ENCODE results near the gene UBE2L5. TPM values are rescaled to one million over a fixed set of nuclear protein-coding genes. Genes with fewer than 3 reads are reported as not detected.

UBE2L5 gene
- total and polyA plus RNA-seq, 2 of the 13 experiments (the other 11 are each of a cell fraction or from before 2014, with no cell fraction given), result 0.13 TPM; not detected in 1

DNA sequence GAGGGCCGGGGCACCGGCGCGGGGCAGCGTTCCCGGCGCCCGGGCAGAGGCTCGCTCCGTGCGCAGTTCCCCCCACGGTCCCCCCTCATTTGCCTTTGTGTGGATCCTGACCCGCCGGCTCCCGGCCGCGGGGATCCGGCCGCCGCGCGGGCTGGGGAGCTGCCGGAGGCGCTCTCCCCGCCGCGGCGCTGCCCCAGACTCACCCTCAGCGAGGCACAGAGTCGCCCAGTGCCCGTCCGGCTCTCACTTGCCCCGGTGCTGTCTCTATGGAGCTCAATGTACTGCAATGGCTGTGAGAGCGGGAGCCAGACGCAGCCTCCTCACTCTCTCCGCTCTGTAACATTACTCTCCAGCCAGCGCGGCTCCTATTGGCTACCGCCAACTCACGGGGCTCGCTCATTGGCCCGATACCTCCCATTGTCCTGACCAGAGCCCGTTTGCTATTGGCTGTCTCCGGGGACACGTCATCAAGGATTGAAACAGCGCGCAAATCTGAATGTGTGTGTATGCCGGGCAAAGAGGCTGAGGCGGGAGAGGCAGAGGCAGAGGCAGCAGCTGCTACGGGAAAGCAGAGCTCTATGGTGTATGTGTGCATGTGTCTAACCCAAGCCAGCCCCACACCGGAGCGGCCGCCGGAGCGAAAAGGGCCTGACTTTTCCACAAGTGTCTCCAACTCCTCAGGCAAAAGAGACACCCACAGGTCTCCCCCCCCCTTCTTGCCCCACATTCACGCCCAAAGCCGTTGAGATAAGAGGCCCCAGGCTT lies 43.5 kb downstream of the UBE2L5 start, which contains the start of gene HMGB1 (continued):
- TF ChIP-seq BRD4 (CRISPR knock-in tag; IDR thresholded peaks at IDR 0.05) (peak; percentile 62; the same call in 1 of the 2 replicates), ZNF451 (CRISPR knock-in tag; IDR thresholded peaks at IDR 0.05) (no peak), MIER3 (CRISPR knock-in tag; IDR thresholded peaks at IDR 0.05; ENCODE audit: borderline replicate concordance) (no peak), ZSCAN30 (CRISPR knock-in tag; IDR thresholded peaks at IDR 0.05) (no peak), ATF2 (CRISPR knock-in tag; IDR thresholded peaks at IDR 0.05) (no peak), ZNF547 (CRISPR knock-in tag; IDR thresholded peaks at IDR 0.05) (no peak; the same call in 1 of the 2 replicates), THRA (CRISPR knock-in tag; IDR thresholded peaks at IDR 0.05; ENCODE audit: borderline replicate concordance) (no peak), GTF3A (CRISPR knock-in tag; conservative IDR thresholded peaks at IDR 0.05) (no peak), KDM2A (CRISPR knock-in tag; IDR thresholded peaks at IDR 0.05; ENCODE audit: borderline replicate concordance, low read depth) (no peak), ZNF296 (CRISPR knock-in tag; conservative IDR thresholded peaks at IDR 0.05) (no peak), ZNF496 (CRISPR knock-in tag; IDR thresholded peaks at IDR 0.05; ENCODE audit: insufficient replicate concordance) (no peak), NAIF1 (CRISPR knock-in tag; IDR thresholded peaks at IDR 0.05; ENCODE audit: borderline replicate concordance) (no peak), SIN3B (IDR thresholded peaks at IDR 0.05; ENCODE audit: low read length) (peak; percentile 98), ZBTB10 (CRISPR knock-in tag; IDR thresholded peaks at IDR 0.05; ENCODE audit: borderline replicate concordance) (no peak), ZNF354B (CRISPR knock-in tag; IDR thresholded peaks at IDR 0.05) (no peak), ZMAT3 (CRISPR knock-in tag; conservative IDR thresholded peaks at IDR 0.05) (no peak), MYC (CRISPR knock-in tag; IDR thresholded peaks at IDR 0.05; ENCODE audit: borderline replicate concordance) (peak; percentile 57; the same call in 1 of the 2 replicates), SCMH1 (CRISPR knock-in tag; IDR thresholded peaks at IDR 0.05; ENCODE audit: borderline replicate concordance) (no peak), XBP1 (CRISPR knock-in tag; IDR thresholded peaks at IDR 0.05) (no peak), PRPF4 (IDR thresholded peaks at IDR 0.05; ENCODE audit: low read depth, low read length, poor library complexity, severe bottlenecking) (no peak), ELF4 (CRISPR knock-in tag; IDR thresholded peaks at IDR 0.05; ENCODE audit: borderline replicate concordance) (no peak), ZNF562 (CRISPR knock-in tag; IDR thresholded peaks at IDR 0.05; ENCODE audit: borderline replicate concordance) (no peak)
- TF ChIP-seq, protein P1, sequence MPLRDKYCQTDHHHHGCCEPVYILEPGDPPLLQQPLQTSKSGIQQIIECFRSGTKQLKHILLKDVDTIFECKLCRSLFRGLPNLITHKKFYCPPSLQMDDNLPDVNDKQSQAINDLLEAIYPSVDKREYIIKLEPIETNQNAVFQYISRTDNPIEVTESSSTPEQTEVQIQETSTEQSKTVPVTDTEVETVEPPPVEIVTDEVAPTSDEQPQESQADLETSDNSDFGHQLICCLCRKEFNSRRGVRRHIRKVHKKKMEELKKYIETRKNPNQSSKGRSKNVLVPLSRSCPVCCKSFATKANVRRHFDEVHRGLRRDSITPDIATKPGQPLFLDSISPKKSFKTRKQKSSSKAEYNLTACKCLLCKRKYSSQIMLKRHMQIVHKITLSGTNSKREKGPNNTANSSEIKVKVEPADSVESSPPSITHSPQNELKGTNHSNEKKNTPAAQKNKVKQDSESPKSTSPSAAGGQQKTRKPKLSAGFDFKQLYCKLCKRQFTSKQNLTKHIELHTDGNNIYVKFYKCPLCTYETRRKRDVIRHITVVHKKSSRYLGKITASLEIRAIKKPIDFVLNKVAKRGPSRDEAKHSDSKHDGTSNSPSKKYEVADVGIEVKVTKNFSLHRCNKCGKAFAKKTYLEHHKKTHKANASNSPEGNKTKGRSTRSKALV (CRISPR knock-in tag; IDR thresholded peaks at IDR 0.05), result no peak

Data from HepG2 (cell line).